ENCODE results near the gene U2SURP.
"Not testable (repeated sequence)": the region's sequence is repeated elsewhere in the genome, so short reads cannot be mapped to it uniquely, and the experiment has no call there.

GRCh38 chr3:143046075-143046474, 44.7 kb downstream of the U2SURP start:
- TF ChIP-seq POLR2A, CTCF (IDR thresholded peaks at IDR 0.05): not testable (repeated sequence)

Data from body of pancreas (tissue), 4 donors.